Common myeloid progenitor, CD34-positive (primary cell): ENCODE measurements around the gene GRID1.

ENCODE experiments used
- CTCF ChIA-PET: fragments of 350-600 bp; sonication (Branson Sonifier 250); formaldehyde crosslinking; loops from one replicate; lab custom pipeline; 2021; ENCODE audit warnings: antibody characterized with exemption; lab: Charles Lee
- POLR2A ChIA-PET: fragments of 350-600 bp; sonication (Branson Sonifier 250); formaldehyde crosslinking; loops from one replicate; lab custom pipeline; 2021; ENCODE audit warnings: antibody characterized with exemption; lab: Charles Lee
- DNase-seq, 3 donors: peaks; one replicate each; pipeline versions ENCODE4 v3.0.0 to v3.0.0-alpha.2; 2013
- H3K27ac ChIP-seq, 2 experiments: 1 replicate in 1 of 2; 2 replicates in 1 of 2; pipeline ENCODE4 v1.7.0; 2013; ENCODE audit warnings: inconsistent platforms in 2 of 2, low read length in 2 of 2, mild to moderate bottlenecking in 2 of 2, low read depth in 1 of 2, moderate library complexity in 1 of 2; ENCODE audit not compliant: severe bottlenecking in 2 of 2, insufficient read depth in 1 of 2, poor library complexity in 1 of 2
- H3K27me3 ChIP-seq, 5 experiments: replicated peaks in 2 of 5; 1 replicate in 3 of 5; 2 replicates in 2 of 5; pipeline versions ENCODE4 v1.6.1 to v1.7.0; 2013; ENCODE audit warnings: low read length in 4 of 5, mild to moderate bottlenecking in 2 of 5, moderate library complexity in 2 of 5, inconsistent platforms in 1 of 5; ENCODE audit not compliant: insufficient read depth in 5 of 5, control insufficient read depth in 4 of 5
- H3K36me3 ChIP-seq, 4 experiments: 1 replicate in 2 of 4; 2 replicates in 2 of 4; pipeline versions ENCODE4 v1.6.1 to v1.7.0; 2013; ENCODE audit warnings: low read length in 3 of 4, control low read depth in 1 of 4, mild to moderate bottlenecking in 1 of 4; ENCODE audit not compliant: control insufficient read depth in 4 of 4, insufficient read depth in 4 of 4
- H3K4me1 ChIP-seq, 4 experiments: 1 replicate in 3 of 4; 2 replicates in 1 of 4; pipeline versions ENCODE4 v1.6.1 to v1.7.1; 2013; ENCODE audit warnings: low read length in 3 of 4, mild to moderate bottlenecking in 3 of 4, control low read depth in 1 of 4, inconsistent platforms in 1 of 4, moderate library complexity in 1 of 4; ENCODE audit not compliant: control insufficient read depth in 4 of 4, insufficient read depth in 4 of 4; ENCODE audit errors: control extremely low read depth in 1 of 4
- H3K4me3 ChIP-seq, 7 experiments: 1 replicate in 4 of 7; 2 replicates in 3 of 7; pipeline versions ENCODE4 v1.5.1 to v1.7.0; 2013; ENCODE audit warnings: mild to moderate bottlenecking in 7 of 7, low read length in 6 of 7, moderate library complexity in 6 of 7, inconsistent platforms in 2 of 7, low read depth in 2 of 7, control low read depth in 1 of 7; ENCODE audit not compliant: insufficient read depth in 4 of 7, control insufficient read depth in 1 of 7; ENCODE audit errors: extremely low read depth in 1 of 7
- H3K9me3 ChIP-seq, 5 experiments: 1 replicate in 4 of 5; 2 replicates in 1 of 5; pipeline versions ENCODE4 v1.6.1 to v1.7.1; 2013; ENCODE audit warnings: low read length in 4 of 5, mild to moderate bottlenecking in 2 of 5, inconsistent platforms in 1 of 5, low read depth in 1 of 5, moderate library complexity in 1 of 5; ENCODE audit not compliant: control insufficient read depth in 4 of 5, insufficient read depth in 2 of 5; ENCODE audit errors: control extremely low read depth in 1 of 5
- WGBS: methylation state at CpG from one replicate; pipeline ENCODE4 v1.1.5; 2013; ENCODE audit not compliant: insufficient coverage; 5-methylcytosine and 5-hydroxymethylcytosine counted together

GRID1 gene

DNA sequence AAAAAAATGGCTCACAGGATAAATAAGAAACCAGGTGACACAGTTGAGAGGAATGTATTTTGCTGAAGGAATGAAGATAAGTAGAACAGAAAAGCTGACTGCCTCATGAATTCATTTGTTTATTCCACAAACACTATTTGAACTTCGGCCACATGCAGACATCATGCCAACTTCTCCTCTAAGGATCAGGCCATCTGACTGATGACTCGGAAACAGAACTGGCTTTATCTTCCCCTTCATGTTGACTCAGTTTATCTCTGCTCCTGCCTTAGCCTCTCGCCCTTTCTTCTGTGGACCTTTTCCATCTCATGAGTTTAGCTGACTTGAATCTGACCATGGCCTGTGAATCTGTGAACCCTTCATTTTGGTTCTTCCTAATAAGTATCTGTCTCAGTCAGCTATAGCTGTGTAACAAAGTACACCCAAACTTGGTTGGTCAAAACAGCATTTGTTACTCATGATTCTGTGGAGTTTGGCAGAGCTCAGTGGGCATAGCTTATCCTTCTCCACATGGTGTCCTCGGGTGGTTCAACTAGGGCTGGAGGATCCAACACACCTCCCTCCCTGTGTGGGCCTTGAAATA is 44.0 kb upstream of the GRID1 start:
- CTCF ChIA-PET = interaction anchor here (0.9 to 2.5 kb wide), 7 partner anchors 9 to 58 kb away, joined by 3 to 21 read pairs (median 3); no protein-coding TSS in a partner anchor
- POLR2A ChIA-PET = interaction anchor here (0.6 to 1.8 kb wide), 2 partner anchors 10 to 12 kb away, joined by 3 to 8 read pairs; no protein-coding TSS in a partner anchor
- WGBS = 87% methylated on average over 4 of the region's 4 CpGs

GRCh38 chr10:86409183-86409582 is 42.6 kb upstream of the GRID1 start:
- H3K27ac ChIP-seq = no peak overlapping the region
- H3K4me3 ChIP-seq = no peak overlapping the region
- peaks cover 17 to 37% (median 34%) of the 10 kb centered on the region in 4 experiments for H3K4me1 ChIP-seq
- CTCF ChIA-PET = interaction anchor here (0.8 to 1.5 kb wide), 3 partner anchors 9 to 47 kb away, joined by 3 read pairs; no protein-coding TSS in a partner anchor
- POLR2A ChIA-PET = no interaction called here
- H3K36me3 ChIP-seq = no peaks in the 10 kb centered on the region
- DNase-seq = no peak
- 100% methylated on average over 1 of the region's 1 CpG for WGBS
- peaks cover 0 to 4% (median 0%) of the 10 kb centered on the region in 5 experiments for H3K9me3 ChIP-seq
- H3K27me3 ChIP-seq = no peaks in the 10 kb centered on the region

More for the DNA sequence above, 44.0 kb upstream of the GRID1 start:
- H3K4me1 ChIP-seq = peaks cover 17 to 44% (median 36%) of the 10 kb centered on the region in 4 experiments
- DNase-seq = peak in 1 of 3 donors; percentile 13
- H3K4me3 ChIP-seq = peak overlapping the region in 2 of 7 experiments; percentile 37 to 64
- H3K27ac ChIP-seq = peak overlapping the region in 1 of 2 experiments; percentile 50
- H3K27me3 ChIP-seq = no peaks in the 10 kb centered on the region
- no peaks in the 10 kb centered on the region for H3K36me3 ChIP-seq
- peaks cover 0 to 4% (median 0%) of the 10 kb centered on the region in 5 experiments for H3K9me3 ChIP-seq

GRCh38 chr10:86403183-86403797 is 36.7 kb upstream of the GRID1 start:
- 93% methylated on average over 5 of the region's 6 CpGs for WGBS
- Histone ChIP-seq H3K27ac (no peak overlapping the region), H3K36me3 (no peaks in the 10 kb centered on the region), H3K9me3 (no peaks in the 10 kb centered on the region), H3K4me3 (no peak overlapping the region), H3K27me3 (peaks cover 0 to 24% (median 5%) of the 10 kb centered on the region in 5 experiments), H3K4me1 (peaks cover 0 to 28% (median 24%) of the 10 kb centered on the region in 4 experiments)
- ChIA-PET CTCF (interaction anchor here (0.7 to 1.3 kb wide), 4 partner anchors 10 to 183 kb away, joined by 3 to 4 read pairs (median 4); no protein-coding TSS in a partner anchor), POLR2A (no interaction called here)
- no peak for DNase-seq

- POLR2A ChIA-PET = interaction anchor here (0.8 kb wide), 1 partner anchor 337 kb away, joined by 3 read pairs; no protein-coding TSS in a partner anchor
- H3K27ac ChIP-seq = no peak overlapping the region
- peaks cover 0 to 24% (median 5%) of the 10 kb centered on the region in 5 experiments for H3K27me3 ChIP-seq
- 45% methylated on average over 18 of the region's 18 CpGs for WGBS
- H3K4me1 ChIP-seq = peaks cover 0 to 28% (median 24%) of the 10 kb centered on the region in 4 experiments
- peak in 2 of 3 donors; percentile 14 to 19 for DNase-seq
- peak overlapping the region in 1 of 7 experiments; percentile 36 for H3K4me3 ChIP-seq
- H3K36me3 ChIP-seq = no peaks in the 10 kb centered on the region
- no peaks in the 10 kb centered on the region for H3K9me3 ChIP-seq
- CTCF ChIA-PET = interaction anchor here (0.6 to 5.0 kb wide), 7 partner anchors 9 to 287 kb away, joined by 3 to 25 read pairs (median 3); no protein-coding TSS in a partner anchor
These were observed 35.8 kb upstream of the GRID1 start for GRCh38 chr10:86402283-86402941.

GRCh38 chr10:86401588-86402282 is 35.1 kb upstream of the GRID1 start:
- H3K9me3 ChIP-seq = no peaks in the 10 kb centered on the region
- DNase-seq = peak in 2 of 3 donors; percentile 41 to 57
- 11% methylated on average over 17 of the region's 27 CpGs for WGBS
- no peak overlapping the region for H3K27ac ChIP-seq
- ChIA-PET POLR2A (interaction anchor here (0.8 kb wide), 1 partner anchor 337 kb away, joined by 3 read pairs; no protein-coding TSS in a partner anchor), CTCF (interaction anchor here (0.6 to 5.0 kb wide), 7 partner anchors 9 to 288 kb away, joined by 3 to 25 read pairs (median 9); no protein-coding TSS in a partner anchor)
- H3K36me3 ChIP-seq = no peaks in the 10 kb centered on the region
- peak overlapping the region; percentile 27 to 79 (median 72) for H3K4me3 ChIP-seq
- H3K27me3 ChIP-seq = peaks cover 0 to 24% (median 5%) of the 10 kb centered on the region in 5 experiments
- H3K4me1 ChIP-seq = peaks cover 0 to 28% (median 24%) of the 10 kb centered on the region in 4 experiments
